SK-N-SH (cell line): Measurements from ENCODE around the gene WDR47. TPM values are rescaled to one million over a fixed set of nuclear protein-coding genes. Genes with fewer than 3 reads are reported as not detected.

Experiments used
- CTCF ChIA-PET: fragments of 300-600, 350-600 bp; formaldehyde crosslinking; extraction: SDS; loops from one replicate; lab custom pipeline; 2021; lab: Yijun Ruan, JAX
- POLR2A ChIA-PET: fragments of 350-600 bp; sonication (Branson Sonifier 250); formaldehyde crosslinking; extraction: SDS; loops from one replicate; lab custom pipeline; 2020; ENCODE audit warnings: antibody characterized with exemption, inconsistent platforms; lab: Yijun Ruan, JAX
- DNase-seq: peaks from one replicate; pipeline ENCODE4 v3.0.0; 2012
- H2AFZ ChIP-seq: fragments of 200-600 bp; sonication (generic); 2 replicates; pipeline ENCODE4 v1.8.1; 2016; ENCODE audit warnings: antibody characterized with exemption, mild to moderate bottlenecking, low read depth
- H3F3A ChIP-seq: fragments of 200-600 bp; sonication (generic); replicated peaks from 2 replicates; pipeline ENCODE3; 2016; ENCODE audit warnings: antibody characterized with exemption, mild to moderate bottlenecking; ENCODE audit not compliant: insufficient read depth
- H3K27ac ChIP-seq, 2 experiments: fragments of 200-500 bp in 1 of 2; fragments of 200-600 bp in 1 of 2; sonication (Bioruptor generic) in 1 of 2; sonication (generic), shearing (Covaris generic) in 1 of 2; 2 replicates each; pipeline versions ENCODE4 v1.5.1 to v1.6.1; 2014 to 2016; ENCODE audit warnings: low read depth in 2 of 2, inconsistent platforms in 1 of 2, low read length in 1 of 2, mild to moderate bottlenecking in 1 of 2, mixed read lengths in 1 of 2
- H3K27me3 ChIP-seq: fragments of 200-600 bp; sonication (generic), shearing (Covaris generic); 2 replicates; pipeline ENCODE4 v1.6.1; 2016; ENCODE audit warnings: mixed run types; ENCODE audit not compliant: insufficient read depth
- H3K36me3 ChIP-seq, 2 experiments: fragments of 200-500 bp in 1 of 2; fragments of 200-600 bp in 1 of 2; sonication (Bioruptor generic) in 1 of 2; sonication (generic) in 1 of 2; replicated peaks in 1 of 2; 2 replicates each; pipeline versions ENCODE3 to v1.5.1; 2014 to 2016; ENCODE audit warnings: low read length in 1 of 2, mild to moderate bottlenecking in 1 of 2; ENCODE audit not compliant: insufficient read depth in 2 of 2, control insufficient read depth in 1 of 2
- H3K4me1 ChIP-seq, 2 experiments: fragments of 200-500 bp in 1 of 2; fragments of 200-600 bp in 1 of 2; sonication (Bioruptor generic) in 1 of 2; sonication (generic), shearing (Covaris generic) in 1 of 2; 2 replicates each; pipeline versions ENCODE4 v1.5.1 to v1.6.1; 2014 to 2016; ENCODE audit warnings: low read depth in 1 of 2, low read length in 1 of 2, mixed run types in 1 of 2; ENCODE audit not compliant: insufficient read depth in 2 of 2, control insufficient read depth in 1 of 2
- H3K4me2 ChIP-seq: fragments of 200-600 bp; sonication (generic), shearing (Covaris generic); 2 replicates; pipeline ENCODE4 v1.6.1; 2017; ENCODE audit warnings: mixed run types
- H3K4me3 ChIP-seq, 2 experiments: fragments of 200-500 bp in 1 of 2; fragments of 200-600 bp in 1 of 2; sonication (Bioruptor generic) in 1 of 2; sonication (generic), shearing (Covaris generic) in 1 of 2; 2 replicates each; pipeline versions ENCODE4 v1.5.1 to v1.8.1; 2014 to 2016; ENCODE audit warnings: low read depth in 2 of 2, inconsistent platforms in 1 of 2, low read length in 1 of 2, mild to moderate bottlenecking in 1 of 2, mixed read lengths in 1 of 2, moderate library complexity in 1 of 2
- H3K79me2 ChIP-seq: fragments of 200-600 bp; sonication (generic); 2 replicates; pipeline ENCODE4 v1.8.1; 2017; ENCODE audit warnings: mild to moderate bottlenecking; ENCODE audit not compliant: insufficient read depth
- H3K9ac ChIP-seq: fragments of 200-600 bp; sonication (generic); 2 replicates; pipeline ENCODE4 v1.6.1; 2017; ENCODE audit warnings: mixed run types
- H3K9me2 ChIP-seq: fragments of 200-600 bp; sonication (generic); 2 replicates; pipeline ENCODE4 v1.6.1; 2017; ENCODE audit warnings: mixed run types
- H3K9me3 ChIP-seq: fragments of 200-600 bp; sonication (generic); 2 replicates; pipeline ENCODE4 v1.6.1; 2017; ENCODE audit warnings: mixed run types, mild to moderate bottlenecking, moderate library complexity
- H4K20me1 ChIP-seq: fragments of 200-600 bp; sonication (generic); 2 replicates; pipeline ENCODE4 v1.6.1; 2017; ENCODE audit warnings: mild to moderate bottlenecking, mixed run types; ENCODE audit not compliant: insufficient read depth
- CHD2 ChIP-seq: fragments of 150-350 bp; IDR thresholded peaks from 2 replicates; pipeline ENCODE4 v1.6.1; 2018; ENCODE audit warnings: low read length; ENCODE audit not compliant: partially characterized antibody
- EP300 ChIP-seq, 2 experiments: IDR thresholded peaks; 2 replicates each; pipeline versions ENCODE4 v1.4.0 to v1.6.1; 2012; ENCODE audit warnings: borderline replicate concordance in 1 of 2, low read depth in 1 of 2, low read length in 1 of 2
- GABPA ChIP-seq: IDR thresholded peaks from 2 replicates; pipeline ENCODE4 v1.4.0; 2012; ENCODE audit warnings: low read depth, mild to moderate bottlenecking
- JUND ChIP-seq: IDR thresholded peaks from 2 replicates; pipeline ENCODE4 v1.4.0; 2012
- NFIC ChIP-seq: IDR thresholded peaks from 2 replicates; pipeline ENCODE4 v1.4.0; 2012; ENCODE audit warnings: borderline replicate concordance
- POLR2AphosphoS5 ChIP-seq: IDR thresholded peaks from 2 replicates; pipeline ENCODE4 v1.6.1; 2012; ENCODE audit warnings: low read depth, low read length
- RAD21 ChIP-seq: IDR thresholded peaks from 2 replicates; pipeline ENCODE4 v1.6.1; 2012; ENCODE audit warnings: mild to moderate bottlenecking, low read length
- RXRA ChIP-seq: IDR thresholded peaks from 2 replicates; pipeline ENCODE4 v1.4.0; 2012; ENCODE audit warnings: low read depth, mild to moderate bottlenecking, borderline replicate concordance
- TAF1 ChIP-seq: IDR thresholded peaks from 2 replicates; pipeline ENCODE4 v1.6.1; 2012; ENCODE audit warnings: low read depth, mild to moderate bottlenecking, low read length, moderate library complexity, borderline replicate concordance
- WGBS: methylation state at CpG from one replicate; pipeline ENCODE4 v1.1.6; 2017; ENCODE audit warnings: low lambda C conversion rate; 5-methylcytosine and 5-hydroxymethylcytosine counted together
- polyA plus RNA-seq, 3 experiments: library from polyadenylated mRNA; depleted of rRNA; stranded (reverse); fragments of >200 nt; gene quantifications; 2 replicates each; pipeline ENCODE4 v1.2.3, GENCODE V29; 2012
- TF ChIP-seq, protein P1 (sequence below): IDR thresholded peaks from 2 replicates; pipeline ENCODE4 v1.4.0; 2012; ENCODE audit warnings: low read depth
- TF ChIP-seq, protein P2 (sequence below): IDR thresholded peaks from 2 replicates; pipeline ENCODE4 v1.6.1; 2012; ENCODE audit warnings: mild to moderate bottlenecking, low read depth, low read length, moderate library complexity
- TF ChIP-seq, protein P3 (sequence below): fragments of 150-350 bp; IDR thresholded peaks from 2 replicates; pipeline ENCODE4 v1.6.1; 2016; ENCODE audit warnings: mild to moderate bottlenecking, low read depth, low read length

Gene WDR47
- polyA plus RNA-seq, 1 of the 3 experiments (the other 2 are of a cell fraction), result 7.9 TPM

- TF ChIP-seq, protein P1, sequence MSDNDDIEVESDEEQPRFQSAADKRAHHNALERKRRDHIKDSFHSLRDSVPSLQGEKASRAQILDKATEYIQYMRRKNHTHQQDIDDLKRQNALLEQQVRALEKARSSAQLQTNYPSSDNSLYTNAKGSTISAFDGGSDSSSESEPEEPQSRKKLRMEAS, result no peak
- TF ChIP-seq RXRA (no peak), JUND (no peak), POLR2AphosphoS5 (no peak), GABPA (no peak), NFIC (no peak)
Measured at GRCh38 chr1:109050228-109050995, 8.5 kb upstream of the WDR47 start (continued).

DNA sequence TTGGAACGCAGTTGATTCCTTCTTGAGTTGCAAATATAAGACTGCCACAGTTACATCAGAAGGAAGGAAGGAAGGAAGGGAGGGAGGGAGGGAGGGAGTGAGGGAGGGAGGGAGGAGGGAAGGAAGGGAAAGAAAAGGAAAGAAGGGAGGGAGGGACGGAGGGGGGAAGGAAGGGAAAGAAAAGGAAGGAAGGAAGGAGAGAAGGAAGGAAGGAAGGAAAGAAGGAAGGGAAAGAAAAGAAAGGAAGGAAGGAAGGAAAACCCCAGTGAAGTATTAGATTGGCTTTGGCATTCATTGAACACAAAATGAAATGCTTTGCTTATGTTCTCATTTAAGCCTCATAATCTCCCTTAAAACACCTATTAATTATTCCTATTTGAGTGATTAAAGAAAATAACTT is 6.4 kb upstream of the WDR47 start:
- WGBS, result 53% methylated on average over 2 of the region's 2 CpGs
- H3K79me2 ChIP-seq, result no peaks in the 10 kb centered on the region
- POLR2A ChIA-PET, result no interaction called here
- H3K9me2 ChIP-seq, result no peaks in the 10 kb centered on the region
- CTCF ChIA-PET, result no interaction called here
- no peak for DNase-seq
- H3K36me3 ChIP-seq, result no peaks in the 10 kb centered on the region
- H3K4me2 ChIP-seq, result no peak overlapping the region
- H3K27ac ChIP-seq, result no peak overlapping the region
- no peaks in the 10 kb centered on the region for H3K9me3 ChIP-seq
- no peak overlapping the region for H3K9ac ChIP-seq
- H3F3A ChIP-seq, result no peaks in the 10 kb centered on the region
- no peaks in the 10 kb centered on the region for H3K27me3 ChIP-seq
- no peak for TF ChIP-seq RXRA
- TF ChIP-seq, protein P2, sequence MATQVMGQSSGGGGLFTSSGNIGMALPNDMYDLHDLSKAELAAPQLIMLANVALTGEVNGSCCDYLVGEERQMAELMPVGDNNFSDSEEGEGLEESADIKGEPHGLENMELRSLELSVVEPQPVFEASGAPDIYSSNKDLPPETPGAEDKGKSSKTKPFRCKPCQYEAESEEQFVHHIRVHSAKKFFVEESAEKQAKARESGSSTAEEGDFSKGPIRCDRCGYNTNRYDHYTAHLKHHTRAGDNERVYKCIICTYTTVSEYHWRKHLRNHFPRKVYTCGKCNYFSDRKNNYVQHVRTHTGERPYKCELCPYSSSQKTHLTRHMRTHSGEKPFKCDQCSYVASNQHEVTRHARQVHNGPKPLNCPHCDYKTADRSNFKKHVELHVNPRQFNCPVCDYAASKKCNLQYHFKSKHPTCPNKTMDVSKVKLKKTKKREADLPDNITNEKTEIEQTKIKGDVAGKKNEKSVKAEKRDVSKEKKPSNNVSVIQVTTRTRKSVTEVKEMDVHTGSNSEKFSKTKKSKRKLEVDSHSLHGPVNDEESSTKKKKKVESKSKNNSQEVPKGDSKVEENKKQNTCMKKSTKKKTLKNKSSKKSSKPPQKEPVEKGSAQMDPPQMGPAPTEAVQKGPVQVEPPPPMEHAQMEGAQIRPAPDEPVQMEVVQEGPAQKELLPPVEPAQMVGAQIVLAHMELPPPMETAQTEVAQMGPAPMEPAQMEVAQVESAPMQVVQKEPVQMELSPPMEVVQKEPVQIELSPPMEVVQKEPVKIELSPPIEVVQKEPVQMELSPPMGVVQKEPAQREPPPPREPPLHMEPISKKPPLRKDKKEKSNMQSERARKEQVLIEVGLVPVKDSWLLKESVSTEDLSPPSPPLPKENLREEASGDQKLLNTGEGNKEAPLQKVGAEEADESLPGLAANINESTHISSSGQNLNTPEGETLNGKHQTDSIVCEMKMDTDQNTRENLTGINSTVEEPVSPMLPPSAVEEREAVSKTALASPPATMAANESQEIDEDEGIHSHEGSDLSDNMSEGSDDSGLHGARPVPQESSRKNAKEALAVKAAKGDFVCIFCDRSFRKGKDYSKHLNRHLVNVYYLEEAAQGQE, result no peak
- no peak for TF ChIP-seq CHD2
- TF ChIP-seq RAD21, result no peak
- TF ChIP-seq, protein P3, sequence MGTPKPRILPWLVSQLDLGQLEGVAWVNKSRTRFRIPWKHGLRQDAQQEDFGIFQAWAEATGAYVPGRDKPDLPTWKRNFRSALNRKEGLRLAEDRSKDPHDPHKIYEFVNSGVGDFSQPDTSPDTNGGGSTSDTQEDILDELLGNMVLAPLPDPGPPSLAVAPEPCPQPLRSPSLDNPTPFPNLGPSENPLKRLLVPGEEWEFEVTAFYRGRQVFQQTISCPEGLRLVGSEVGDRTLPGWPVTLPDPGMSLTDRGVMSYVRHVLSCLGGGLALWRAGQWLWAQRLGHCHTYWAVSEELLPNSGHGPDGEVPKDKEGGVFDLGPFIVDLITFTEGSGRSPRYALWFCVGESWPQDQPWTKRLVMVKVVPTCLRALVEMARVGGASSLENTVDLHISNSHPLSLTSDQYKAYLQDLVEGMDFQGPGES, result no peak
- TF ChIP-seq TAF1, result no peak
- no peak for TF ChIP-seq EP300 (IDR thresholded peaks at IDR 0.05; ENCODE audit: borderline replicate concordance in 1 of 2, low read depth in 1 of 2, low read length in 1 of 2)
- H4K20me1 ChIP-seq, result no peaks in the 10 kb centered on the region
- H3K4me1 ChIP-seq, result no peaks in the 10 kb centered on the region
- H2AFZ ChIP-seq, result no peak overlapping the region
- H3K4me3 ChIP-seq, result no peak overlapping the region
